HG03280 (cell line): Measurements from ENCODE around the gene NOL6.

Source experiments
- ATAC-seq: cut with Tn5 transposase; IDR thresholded peaks from one replicate; pipeline ENCODE4 v1.9.1; 2021; ENCODE audit warnings: mild to moderate bottlenecking, moderate library complexity; ENCODE audit not compliant: unreplicated experiment

NOL6 gene

GRCh38 chr9:33453999-33454660, 19.6 kb downstream of the NOL6 start:
- peak; percentile 65 for ATAC-seq

- no peak for ATAC-seq
Observed at GRCh38 chr9:33453286-33453860, 20.4 kb downstream of the NOL6 start.

- no peak for ATAC-seq
Observed at GRCh38 chr9:33452828-33453271, 20.9 kb downstream of the NOL6 start.

GRCh38 chr9:33450621-33451146, 23.0 kb downstream of the NOL6 start:
- ATAC-seq: no peak

- ATAC-seq: no peak
Observed at GRCh38 chr9:33449715-33450114, 24.0 kb downstream of the NOL6 start.

- ATAC-seq: no peak
Observed at GRCh38 chr9:33447799-33448553, 25.7 kb downstream of the NOL6 start.

GRCh38 chr9:33446946-33447798, 26.6 kb downstream of the NOL6 start, which contains the start of gene AQP3:
Gene AQP3, minus strand, starts transcription at chr9:33447593. Its CDS starts 63 bp downstream, at chr9:33447530.
- ATAC-seq: peak; percentile 43

- peak; percentile 78 for ATAC-seq
Observed at GRCh38 chr9:33446240-33446945, 27.3 kb downstream of the NOL6 start.

GRCh38 chr9:33445389-33446239, 28.1 kb downstream of the NOL6 start:
- no peak for ATAC-seq

GRCh38 chr9:33443464-33444154, 30.1 kb downstream of the NOL6 start:
- no peak for ATAC-seq

GRCh38 chr9:33443047-33443446, 30.7 kb downstream of the NOL6 start:
- ATAC-seq: no peak

GRCh38 chr9:33442125-33442524, 31.6 kb downstream of the NOL6 start:
- no peak for ATAC-seq

GRCh38 chr9:33440609-33441008, 33.1 kb downstream of the NOL6 start:
- ATAC-seq: no peak

- ATAC-seq: no peak
Observed at GRCh38 chr9:33440204-33440603, 33.5 kb downstream of the NOL6 start.

- ATAC-seq: no peak
Observed at GRCh38 chr9:33439731-33440130, 34.0 kb downstream of the NOL6 start.

GRCh38 chr9:33438926-33439680, 34.6 kb downstream of the NOL6 start:
- no peak for ATAC-seq

- no peak for ATAC-seq
Observed at GRCh38 chr9:33437898-33438297, 35.8 kb downstream of the NOL6 start.

GRCh38 chr9:33437205-33437604, 36.5 kb downstream of the NOL6 start:
- no peak for ATAC-seq
